NCI-H345 (cell line): Measurements from ENCODE around the gene CIDEB.
"Not testable (repeated sequence)": the region's sequence is repeated elsewhere in the genome, so short reads cannot be mapped to it uniquely, and the experiment has no call there.

Experiments
- DNase-seq: peaks from one replicate; lab custom pipeline; 2025; lab: John Stamatoyannopoulos, UW

Gene CIDEB

GRCh38 chr14:24332268-24332993 is 24.7 kb upstream of the CIDEB start:
- peak; percentile 85 for DNase-seq

- DNase-seq = no peak
Observed at GRCh38 chr14:24331731-24332267, 24.0 kb upstream of the CIDEB start.

GRCh38 chr14:24330973-24331674 is 23.3 kb upstream of the CIDEB start:
- no peak for DNase-seq

- no peak for DNase-seq
Observed at GRCh38 chr14:24329736-24330135, 22.0 kb upstream of the CIDEB start.

- DNase-seq = no peak
Observed at GRCh38 chr14:24329073-24329663, 21.4 kb upstream of the CIDEB start.

GRCh38 chr14:24327914-24328313 is 20.1 kb upstream of the CIDEB start:
- DNase-seq = not testable (repeated sequence)

- no peak for DNase-seq
Observed at GRCh38 chr14:24327303-24327702, 19.5 kb upstream of the CIDEB start.

GRCh38 chr14:24325963-24326362 is 18.2 kb upstream of the CIDEB start:
- no peak for DNase-seq

GRCh38 chr14:24325041-24325530 is 17.3 kb upstream of the CIDEB start:
- DNase-seq = no peak

GRCh38 chr14:24324024-24324423 is 16.2 kb upstream of the CIDEB start:
- DNase-seq = no peak

- DNase-seq = no peak
Observed at GRCh38 chr14:24323341-24323740, 15.6 kb upstream of the CIDEB start.

- no peak for DNase-seq
Observed at GRCh38 chr14:24322672-24323071, 14.9 kb upstream of the CIDEB start.

- DNase-seq = no peak
Observed at GRCh38 chr14:24321212-24321975, 13.6 kb upstream of the CIDEB start.

GRCh38 chr14:24317141-24317928 is 9.6 kb upstream of the CIDEB start:
- no peak for DNase-seq

- DNase-seq = peak; percentile 33
Observed at GRCh38 chr14:24316597-24316950, 8.8 kb upstream of the CIDEB start.

- peak; percentile 33 for DNase-seq
Observed at GRCh38 chr14:24315807-24316596, 8.2 kb upstream of the CIDEB start.

GRCh38 chr14:24315243-24315806 is 7.5 kb upstream of the CIDEB start:
- no peak for DNase-seq

GRCh38 chr14:24314377-24315193 is 6.8 kb upstream of the CIDEB start:
- no peak for DNase-seq

GRCh38 chr14:24313913-24314312 is 6.1 kb upstream of the CIDEB start:
- no peak for DNase-seq
